DND-41 (cell line): ENCODE data around the gene SRGAP3.

Experiments used
- CTCF ChIP-seq: IDR thresholded peaks from 2 replicates; pipeline ENCODE4 v1.5.1; 2012; ENCODE audit warnings: borderline replicate concordance, low read length, moderate library complexity, mild to moderate bottlenecking; ENCODE audit not compliant: poor library complexity, severe bottlenecking; ENCODE audit errors: extremely low read depth
- EZH2 ChIP-seq: IDR thresholded peaks from 3 replicates; pipeline ENCODE4 v1.6.1; 2012; ENCODE audit warnings: borderline replicate concordance, low read depth, mild to moderate bottlenecking, moderate library complexity, low read length, inconsistent platforms; ENCODE audit not compliant: severe bottlenecking

DNA sequence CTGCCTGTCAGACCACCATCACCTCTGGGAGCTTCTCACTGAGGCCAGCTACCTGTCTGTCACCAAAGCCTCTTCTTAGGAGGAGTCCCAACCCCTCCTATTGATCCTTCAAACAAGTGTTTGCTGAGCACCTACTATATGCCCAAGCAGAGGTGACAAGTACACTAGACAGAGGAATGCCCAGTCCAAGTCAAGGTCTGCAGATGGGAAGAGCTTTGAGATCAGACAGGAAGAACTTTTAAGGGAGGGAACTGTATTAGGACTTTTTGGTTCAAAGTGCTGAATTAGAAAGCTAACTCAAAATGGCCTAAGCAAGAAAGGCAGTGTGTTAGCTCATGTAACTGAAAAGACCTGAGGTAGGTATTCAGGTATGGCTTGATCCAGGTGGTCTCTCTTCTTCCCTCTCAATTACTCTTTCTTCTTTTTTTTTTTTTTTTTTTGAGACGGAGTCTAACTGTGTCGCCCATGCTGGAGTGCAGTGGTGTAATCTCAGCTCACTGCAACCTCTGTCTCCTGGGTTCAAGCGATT is 282.6 kb downstream of the SRGAP3 start:
- TF ChIP-seq EZH2 (no peak), CTCF (no peak)
